ENCODE data around the gene STRN3.

STRN3 gene

DNA sequence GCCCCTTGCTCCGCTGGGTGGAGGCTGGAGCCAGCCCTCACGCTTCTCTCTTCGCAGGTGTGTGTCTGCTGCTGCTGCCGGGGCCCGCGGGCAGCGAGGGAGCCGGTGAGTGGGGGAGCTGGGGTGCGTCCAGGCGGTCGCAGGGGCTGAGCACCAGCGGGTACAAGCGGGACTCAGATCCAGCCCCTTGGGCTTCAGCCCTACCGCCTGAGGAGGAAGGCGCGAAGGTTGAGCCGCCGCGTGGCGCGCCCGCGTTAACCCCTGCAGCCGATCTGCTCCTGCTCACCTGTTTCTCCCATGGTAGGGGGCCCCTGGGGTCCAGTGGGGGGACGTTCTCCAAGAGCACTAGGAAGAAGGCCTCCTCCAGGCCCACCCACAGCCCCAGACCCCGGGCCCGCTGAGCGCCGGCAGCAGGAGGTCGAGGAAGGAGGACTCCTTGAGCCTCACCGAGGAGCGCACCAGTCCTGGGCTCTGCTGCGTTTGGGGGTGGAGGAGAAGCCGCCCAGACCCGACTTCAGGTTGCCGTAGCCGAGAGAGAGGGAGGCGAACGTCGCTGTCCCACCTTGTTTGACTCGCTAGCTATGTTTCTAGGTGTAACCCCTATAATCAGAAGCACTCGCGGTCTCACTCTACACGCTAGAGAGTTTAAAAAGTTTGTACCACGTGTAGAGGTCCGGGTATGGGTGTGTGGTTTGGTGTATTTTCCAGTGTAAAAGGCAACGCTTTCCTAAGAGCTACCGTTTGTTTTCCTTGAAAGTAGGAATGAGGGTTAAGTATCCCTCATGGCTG, 151.0 kb downstream of the STRN3 start:
- no peak for DNase-seq (ENCODE audit: low read depth in 3 of 3, low spot score in 1 of 3)

DNA sequence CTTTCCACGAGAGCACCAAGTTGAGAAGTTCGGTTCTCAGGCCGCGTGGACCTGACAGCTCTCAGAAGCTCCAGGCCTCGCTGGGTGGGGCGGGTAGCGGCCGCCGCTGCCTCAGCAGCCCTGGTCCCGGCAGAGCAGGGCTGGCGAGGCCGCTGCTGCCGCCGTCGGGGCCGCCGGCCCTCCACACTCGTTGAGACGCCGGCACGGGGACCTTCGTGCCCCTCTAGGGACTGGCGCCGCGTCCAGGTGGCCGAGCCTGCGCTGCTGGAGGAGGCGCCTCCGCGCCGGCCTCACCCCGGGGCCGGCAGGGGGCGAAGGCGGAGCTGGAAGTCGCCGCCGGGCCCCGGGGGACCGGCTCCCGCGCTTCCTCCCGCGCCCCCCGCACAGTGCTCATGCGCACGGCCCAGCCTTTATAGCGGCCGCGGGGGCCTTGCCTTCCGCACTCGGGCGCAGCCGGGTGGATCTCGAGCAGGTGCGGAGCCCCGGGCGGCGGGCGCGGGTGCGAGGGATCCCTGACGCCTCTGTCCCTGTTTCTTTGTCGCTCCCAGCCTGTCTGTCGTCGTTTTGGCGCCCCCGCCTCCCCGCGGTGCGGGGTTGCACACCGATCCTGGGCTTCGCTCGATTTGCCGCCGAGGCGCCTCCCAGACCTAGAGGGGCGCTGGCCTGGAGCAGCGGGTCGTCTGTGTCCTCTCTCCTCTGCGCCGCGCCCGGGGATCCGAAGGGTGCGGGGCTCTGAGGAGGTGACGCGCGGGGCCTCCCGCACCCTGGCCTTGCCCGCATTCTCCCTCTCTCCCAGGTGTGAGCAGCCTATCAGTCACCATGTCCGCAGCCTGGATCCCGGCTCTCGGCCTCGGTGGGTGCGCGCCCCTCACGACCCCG, 151.8 kb downstream of the STRN3 start, which contains the start of gene COCH:
Gene COCH, plus strand, starts transcription at position 440 of the 879 bp plus-strand sequence. Its CDS starts 380 bp downstream, at position 820.
- peak in 1 of 3 donors; percentile 7 for DNase-seq (ENCODE audit: low read depth in 3 of 3, low spot score in 1 of 3)

GRCh38 chr14:30873308-30874119, 152.7 kb downstream of the STRN3 start:
- no peak for DNase-seq (ENCODE audit: low read depth in 3 of 3, low spot score in 1 of 3)

- no peak for DNase-seq (ENCODE audit: low read depth in 3 of 3, low spot score in 1 of 3)
These were observed 153.6 kb downstream of the STRN3 start for GRCh38 chr14:30872602-30873001.

- DNase-seq (ENCODE audit: low read depth in 3 of 3, low spot score in 1 of 3) = no peak
These were observed 156.5 kb downstream of the STRN3 start for GRCh38 chr14:30869551-30870155.

DNA sequence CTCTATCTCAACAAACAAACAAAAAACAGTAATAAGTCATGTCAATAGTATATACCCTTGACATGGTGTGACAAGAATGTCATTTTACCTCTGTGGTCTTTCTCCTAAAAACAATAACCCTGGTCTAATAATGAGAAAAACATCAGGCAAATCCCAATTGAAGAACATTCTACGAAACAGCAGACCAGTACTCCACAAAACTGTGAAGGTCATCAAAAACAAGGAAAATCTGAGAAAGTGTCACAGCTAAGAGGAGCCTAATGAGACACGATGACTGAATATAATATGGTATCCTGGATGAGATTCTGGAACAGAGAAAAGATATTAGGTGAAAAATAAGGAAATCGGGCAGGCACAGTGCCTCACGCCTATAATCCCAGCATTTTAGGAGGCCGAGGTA, 157.4 kb downstream of the STRN3 start:
- no peak for DNase-seq (ENCODE audit: low read depth in 3 of 3, low spot score in 1 of 3)

DNA sequence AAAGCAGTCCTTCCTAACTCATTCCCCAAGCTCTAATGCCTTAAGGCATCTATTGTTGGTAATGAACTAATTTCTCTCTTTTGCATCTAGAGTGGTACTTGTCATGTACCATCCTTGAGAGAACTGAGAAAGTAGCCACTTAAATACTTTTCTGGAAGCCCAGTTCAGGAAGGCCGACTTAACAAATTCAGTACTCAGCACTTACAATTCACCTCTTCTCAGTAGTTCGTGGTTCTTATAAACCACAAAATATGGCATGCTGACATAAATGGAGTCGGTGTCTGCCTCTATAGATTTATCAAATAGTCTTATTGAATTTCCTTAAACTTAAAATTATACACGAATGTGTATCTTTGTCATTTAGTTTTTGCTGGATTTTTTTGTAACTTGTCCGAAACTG, 161.2 kb downstream of the STRN3 start:
- DNase-seq (ENCODE audit: low read depth in 3 of 3, low spot score in 1 of 3) = no peak

GRCh38 chr14:30861200-30861599, 165.0 kb downstream of the STRN3 start:
- DNase-seq (ENCODE audit: low read depth in 3 of 3, low spot score in 1 of 3) = no peak

DNA sequence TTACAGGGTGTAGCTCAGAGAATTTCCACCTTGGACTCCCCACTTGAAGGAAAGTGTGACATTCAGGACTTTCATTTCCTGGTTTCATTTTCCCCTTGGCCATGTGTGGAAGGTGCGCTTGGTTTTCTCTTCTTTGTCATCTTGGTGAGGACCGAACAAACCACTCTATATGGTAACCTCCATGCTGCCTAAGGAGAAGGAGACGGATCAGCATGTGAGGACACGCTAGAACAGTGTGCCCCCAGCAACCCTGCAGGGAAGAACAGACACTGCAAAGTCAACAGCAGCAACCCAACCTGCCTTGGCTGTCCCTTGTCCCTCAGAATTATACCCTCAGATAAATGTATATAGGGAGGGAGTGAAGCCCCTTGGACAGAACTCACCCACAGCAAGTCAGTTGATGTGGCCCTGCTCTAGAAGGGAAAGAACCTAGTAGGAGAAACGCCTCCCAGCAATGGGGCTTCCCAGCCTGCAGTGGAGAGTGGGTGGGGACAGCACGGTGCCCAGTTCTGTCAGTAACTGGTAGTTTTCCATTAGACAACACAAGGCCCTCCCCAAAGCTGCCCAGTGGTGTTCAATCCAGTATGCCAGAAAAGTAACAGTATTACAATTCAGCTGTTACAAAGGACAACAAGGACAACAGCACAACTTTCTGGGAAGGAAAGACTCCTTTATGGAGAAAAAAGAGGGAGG, 170.7 kb downstream of the STRN3 start:
- no peak for DNase-seq (ENCODE audit: low read depth in 3 of 3, low spot score in 1 of 3)

DNA sequence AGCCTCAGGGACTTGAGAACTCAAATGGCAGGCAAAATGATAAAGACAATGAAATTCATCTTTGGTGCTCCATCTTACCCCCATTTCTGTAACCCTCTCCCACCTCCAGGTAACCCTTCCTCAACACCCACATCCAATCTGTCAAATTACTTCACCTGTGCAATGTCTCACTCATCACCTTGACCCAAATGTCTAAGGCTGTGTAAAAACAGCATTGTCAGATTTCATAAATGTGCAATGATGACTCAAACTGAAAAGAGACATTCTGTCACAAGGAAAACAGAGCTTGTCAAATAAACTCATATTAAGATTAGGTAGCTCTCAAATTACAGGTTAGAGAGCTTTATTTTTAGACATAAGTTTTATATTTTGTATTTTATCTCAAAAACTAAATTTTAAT, 171.7 kb downstream of the STRN3 start:
- DNase-seq (ENCODE audit: low read depth in 3 of 3, low spot score in 1 of 3) = no peak

DNA sequence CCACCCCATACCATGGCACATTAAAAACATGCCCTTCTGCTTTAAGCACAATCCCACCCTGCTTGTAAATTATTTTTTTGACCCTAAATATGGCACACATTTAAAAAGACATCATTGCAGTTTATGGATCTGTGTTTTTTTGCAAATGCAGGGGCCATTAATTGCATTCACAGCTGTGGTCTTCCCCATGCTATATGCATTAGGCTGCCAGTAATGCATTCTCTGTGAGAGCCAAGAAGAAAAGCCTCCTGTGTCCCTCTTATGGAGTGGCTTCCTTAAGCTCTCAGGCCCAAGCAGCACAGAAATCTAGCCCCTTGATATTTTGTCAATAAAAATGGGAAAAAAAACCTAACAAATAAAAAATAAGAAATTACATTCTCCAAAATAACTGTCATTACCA, 172.2 kb downstream of the STRN3 start:
- no peak for DNase-seq (ENCODE audit: low read depth in 3 of 3, low spot score in 1 of 3)

GRCh38 chr14:30849983-30850382, 176.2 kb downstream of the STRN3 start:
- no peak for DNase-seq (ENCODE audit: low read depth in 3 of 3, low spot score in 1 of 3)

DNA sequence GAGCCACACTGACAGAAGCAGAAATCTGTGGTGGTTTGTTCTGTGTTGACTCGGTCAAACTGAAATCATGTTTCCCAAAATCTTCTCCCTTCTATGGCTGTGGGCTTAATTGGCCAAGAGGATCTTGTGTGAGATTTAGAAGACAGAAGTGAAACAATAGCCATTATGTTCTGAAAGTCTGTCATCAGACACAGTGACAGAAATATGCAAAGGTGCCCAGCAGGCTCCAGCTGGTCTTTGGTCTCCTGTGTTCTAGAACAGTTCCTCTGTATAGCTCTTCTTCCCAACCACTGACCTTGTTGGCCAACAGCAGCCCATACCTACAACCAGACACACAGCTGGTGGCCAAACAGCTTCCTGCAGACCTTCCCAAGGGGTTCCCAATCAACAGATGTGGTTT, 176.8 kb downstream of the STRN3 start:
- no peak for DNase-seq (ENCODE audit: low read depth in 3 of 3, low spot score in 1 of 3)

DNA sequence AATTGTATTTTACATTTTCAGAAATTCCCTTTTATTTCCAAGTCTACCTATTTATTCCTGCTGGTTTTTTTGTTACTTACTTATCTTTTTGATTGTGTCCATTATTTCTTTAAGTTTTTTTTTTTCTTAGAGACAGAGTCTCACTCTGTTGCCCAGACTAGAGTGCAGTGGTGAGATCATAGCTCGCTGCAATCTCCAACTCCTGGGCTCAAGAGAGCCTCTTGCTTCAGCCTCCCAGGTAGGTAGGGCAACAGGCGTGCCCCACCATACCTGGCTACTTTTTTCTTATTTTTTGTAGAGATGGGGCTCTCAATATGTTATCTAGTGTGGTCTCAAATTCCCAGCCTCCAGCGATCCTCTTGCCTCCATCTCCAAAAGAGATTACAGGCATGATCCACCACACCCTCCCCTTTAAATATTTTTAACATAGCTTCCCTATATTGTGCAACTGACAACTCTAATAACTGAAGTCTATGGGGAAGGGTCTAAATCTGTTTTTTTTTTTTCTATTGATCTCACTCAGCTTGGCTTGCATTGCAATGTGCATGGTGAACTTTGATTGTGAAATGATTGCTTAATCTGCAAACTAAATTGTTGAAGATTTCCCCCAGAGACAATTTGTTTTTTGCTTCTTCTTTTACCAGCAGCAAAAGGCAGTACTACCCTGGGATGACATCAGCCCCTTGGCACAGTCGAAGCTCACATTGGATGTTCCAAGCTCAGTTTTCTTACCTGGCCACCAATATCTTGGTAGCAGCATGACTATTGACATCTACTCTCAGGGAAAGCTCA, 177.5 kb downstream of the STRN3 start:
- no peak for DNase-seq (ENCODE audit: low read depth in 3 of 3, low spot score in 1 of 3)
